Natural killer cell treated with Interleukin-12 subunit alpha and Interleukin-12 subunit beta and Interleukin-15 and Interleukin-18, amount 100 ng/mL, for 72 hours (primary cell): ENCODE results near the gene TMEM11. TPM values are rescaled to one million over a fixed set of nuclear protein-coding genes. Genes with fewer than 3 reads are reported as not detected.

Experiments used
- ATAC-seq, 2 donors: fragments of 150-1000 bp; cut with Tn5 transposase in 1 of 2; sonication (Bioruptor Pico), chemical (Tn5 transposase) in 1 of 2; 2 replicates each; pipeline ENCODE4 v1.10.0; 2021
- DNase-seq: peaks from one replicate; pipeline ENCODE4 v3.0.0; 2022; ENCODE audit warnings: low spot score
- H3K27ac Mint-ChIP-seq, 2 donors: 1 replicate in 1 of 2; 2 replicates in 1 of 2; pipeline ENCODE4 v1.8.0; 2022; ENCODE audit warnings: mixed read lengths in 2 of 2, mild to moderate bottlenecking in 1 of 2, moderate library complexity in 1 of 2
- H3K27me3 Mint-ChIP-seq, 2 donors: 1 replicate in 1 of 2; 2 replicates in 1 of 2; pipeline ENCODE4 v1.8.0; 2022; ENCODE audit warnings: mixed read lengths in 2 of 2
- H3K36me3 Mint-ChIP-seq: one replicate; pipeline ENCODE4 v1.8.0; 2022; ENCODE audit warnings: mixed read lengths
- H3K4me1 Mint-ChIP-seq, 2 donors: 1 replicate in 1 of 2; 2 replicates in 1 of 2; pipeline ENCODE4 v1.8.0; 2022; ENCODE audit warnings: low read depth in 2 of 2, mixed read lengths in 2 of 2, mild to moderate bottlenecking in 1 of 2
- H3K4me3 Mint-ChIP-seq: one replicate; pipeline ENCODE4 v1.8.0; 2022; ENCODE audit warnings: mixed read lengths
- H3K9me3 Mint-ChIP-seq: 2 replicates; pipeline ENCODE4 v1.8.0; 2022; ENCODE audit warnings: mixed read lengths
- total RNA-seq, 2 donors: library from RNA; stranded (reverse); gene quantifications; one replicate each; pipeline ENCODE4 v1.2.3, GENCODE V29; 2022

Gene TMEM11
- total RNA-seq, 2 donors from 2014 or later, result 23.9 to 30.7 TPM

- Mint-ChIP-seq H3K27me3 (no peaks in the 10 kb centered on the region), H3K27ac (peak overlapping the region; percentile 54 to 85), H3K9me3 (no peaks in the 10 kb centered on the region), H3K4me1 (peaks cover 38% of the 10 kb centered on the region in 2 donors), H3K36me3 (peaks cover 5% of the 10 kb centered on the region), H3K4me3 (peak overlapping the region; percentile 95)
- DNase-seq, result no peak
- ATAC-seq, result no peak
These were observed 2.0 kb downstream of the TMEM11 start for GRCh38 chr17:21211825-21212479.

GRCh38 chr17:21210411-21211076 lies 3.4 kb downstream of the TMEM11 start:
- DNase-seq, result no peak
- Mint-ChIP-seq H3K36me3 (peaks cover 5% of the 10 kb centered on the region), H3K9me3 (no peaks in the 10 kb centered on the region), H3K4me3 (no peak overlapping the region), H3K4me1 (peaks cover 28 to 38% of the 10 kb centered on the region in 2 donors), H3K27me3 (no peaks in the 10 kb centered on the region), H3K27ac (no peak overlapping the region)
- ATAC-seq, result no peak

- Mint-ChIP-seq H3K9me3 (no peaks in the 10 kb centered on the region), H3K4me1 (peaks cover 30 to 34% of the 10 kb centered on the region in 2 donors), H3K27ac (no peak overlapping the region), H3K36me3 (peaks cover 5% of the 10 kb centered on the region), H3K4me3 (no peak overlapping the region), H3K27me3 (no peaks in the 10 kb centered on the region)
- DNase-seq (no peak), ATAC-seq (no peak)
These were observed 4.3 kb downstream of the TMEM11 start for GRCh38 chr17:21209511-21210175.

- Mint-ChIP-seq H3K4me1 (peaks cover 30 to 36% of the 10 kb centered on the region in 2 donors), H3K36me3 (peaks cover 5% of the 10 kb centered on the region), H3K27ac (no peak overlapping the region), H3K9me3 (no peaks in the 10 kb centered on the region), H3K27me3 (no peaks in the 10 kb centered on the region), H3K4me3 (no peak overlapping the region)
- DNase-seq (no peak), ATAC-seq (no peak)
These were observed 5.6 kb downstream of the TMEM11 start for GRCh38 chr17:21208352-21208751.

GRCh38 chr17:21204935-21205334 lies 9.0 kb downstream of the TMEM11 start:
- no peaks in the 10 kb centered on the region for H3K27me3 Mint-ChIP-seq
- no peak for DNase-seq

GRCh38 chr17:21202512-21202911 lies 11.4 kb downstream of the TMEM11 start:
- Mint-ChIP-seq H3K9me3 (no peaks in the 10 kb centered on the region), H3K4me1 (peaks cover 25 to 36% of the 10 kb centered on the region in 2 donors), H3K27ac (no peak overlapping the region), H3K4me3 (no peak overlapping the region), H3K36me3 (no peaks in the 10 kb centered on the region), H3K27me3 (no peaks in the 10 kb centered on the region)
- no peak for ATAC-seq
- DNase-seq, result no peak

More at GRCh38 chr17:21204935-21205334, 9.0 kb downstream of the TMEM11 start:
- no peak overlapping the region for H3K4me3 Mint-ChIP-seq
- no peak for ATAC-seq
- H3K27ac Mint-ChIP-seq, result no peak overlapping the region
- no peaks in the 10 kb centered on the region for H3K9me3 Mint-ChIP-seq
- peaks cover 20 to 27% of the 10 kb centered on the region in 2 donors for H3K4me1 Mint-ChIP-seq
- H3K36me3 Mint-ChIP-seq, result no peaks in the 10 kb centered on the region

GRCh38 chr17:21201874-21202273 lies 12.1 kb downstream of the TMEM11 start:
- DNase-seq (no peak), ATAC-seq (no peak)
- Mint-ChIP-seq H3K27ac (no peak overlapping the region), H3K4me3 (no peak overlapping the region), H3K27me3 (no peaks in the 10 kb centered on the region), H3K4me1 (peaks cover 25 to 36% of the 10 kb centered on the region in 2 donors), H3K36me3 (no peaks in the 10 kb centered on the region), H3K9me3 (no peaks in the 10 kb centered on the region)

- DNase-seq, result no peak
- no peak overlapping the region for H3K27ac Mint-ChIP-seq
- H3K9me3 Mint-ChIP-seq, result no peaks in the 10 kb centered on the region
- no peaks in the 10 kb centered on the region for H3K27me3 Mint-ChIP-seq
- no peak overlapping the region for H3K4me3 Mint-ChIP-seq
- peaks cover 25 to 36% of the 10 kb centered on the region in 2 donors for H3K4me1 Mint-ChIP-seq
- ATAC-seq, result no peak
- no peaks in the 10 kb centered on the region for H3K36me3 Mint-ChIP-seq
These were observed 12.7 kb downstream of the TMEM11 start for GRCh38 chr17:21201298-21201595.

- Mint-ChIP-seq H3K4me1 (peaks cover 25 to 31% of the 10 kb centered on the region in 2 donors), H3K9me3 (no peaks in the 10 kb centered on the region), H3K36me3 (no peaks in the 10 kb centered on the region), H3K27me3 (no peaks in the 10 kb centered on the region), H3K27ac (no peak overlapping the region), H3K4me3 (no peak overlapping the region)
- DNase-seq (no peak), ATAC-seq (no peak)
These were observed 13.2 kb downstream of the TMEM11 start for GRCh38 chr17:21200590-21201297.

GRCh38 chr17:21199856-21200255 lies 14.1 kb downstream of the TMEM11 start:
- ATAC-seq (no peak), DNase-seq (no peak)
- no peaks in the 10 kb centered on the region for H3K9me3 Mint-ChIP-seq
- no peak overlapping the region for H3K4me3 Mint-ChIP-seq
- H3K4me1 Mint-ChIP-seq, result peaks cover 19 to 27% of the 10 kb centered on the region in 2 donors
- no peak overlapping the region for H3K27ac Mint-ChIP-seq
- no peaks in the 10 kb centered on the region for H3K27me3 Mint-ChIP-seq
- H3K36me3 Mint-ChIP-seq, result no peaks in the 10 kb centered on the region

GRCh38 chr17:21199311-21199710 lies 14.7 kb downstream of the TMEM11 start:
- Mint-ChIP-seq H3K36me3 (no peaks in the 10 kb centered on the region), H3K27me3 (no peaks in the 10 kb centered on the region), H3K9me3 (no peaks in the 10 kb centered on the region), H3K27ac (no peak overlapping the region), H3K4me3 (no peak overlapping the region), H3K4me1 (peaks cover 20 to 28% of the 10 kb centered on the region in 2 donors)
- DNase-seq (no peak), ATAC-seq (peak in 1 of 2 donors; percentile 35)

GRCh38 chr17:21198411-21198810 lies 15.6 kb downstream of the TMEM11 start:
- Mint-ChIP-seq H3K4me3 (no peak overlapping the region), H3K27ac (no peak overlapping the region), H3K9me3 (no peaks in the 10 kb centered on the region), H3K4me1 (peaks cover 22 to 28% of the 10 kb centered on the region in 2 donors), H3K36me3 (no peaks in the 10 kb centered on the region), H3K27me3 (no peaks in the 10 kb centered on the region)
- no peak for DNase-seq
- ATAC-seq, result no peak

- Mint-ChIP-seq H3K4me3 (no peak overlapping the region), H3K27ac (no peak overlapping the region), H3K9me3 (no peaks in the 10 kb centered on the region), H3K4me1 (peaks cover 18 to 23% of the 10 kb centered on the region in 2 donors), H3K36me3 (no peaks in the 10 kb centered on the region), H3K27me3 (no peaks in the 10 kb centered on the region)
- DNase-seq, result no peak
- no peak for ATAC-seq
These were observed 17.8 kb downstream of the TMEM11 start for GRCh38 chr17:21196126-21196525.

GRCh38 chr17:21194703-21195102 lies 19.3 kb downstream of the TMEM11 start:
- Mint-ChIP-seq H3K9me3 (no peaks in the 10 kb centered on the region), H3K4me1 (peaks cover 12 to 16% of the 10 kb centered on the region in 2 donors), H3K36me3 (no peaks in the 10 kb centered on the region), H3K27me3 (no peaks in the 10 kb centered on the region), H3K27ac (no peak overlapping the region), H3K4me3 (no peak overlapping the region)
- DNase-seq, result no peak
- ATAC-seq, result no peak
